OCI-M1 (cell line): Measurements from ENCODE around the gene JAK3.
"Not testable (repeated sequence)": the region's sequence is repeated elsewhere in the genome, so short reads cannot be mapped to it uniquely, and the experiment has no call there.

Source experiments
- DNase-seq: peaks from one replicate; lab custom pipeline; 2025; lab: John Stamatoyannopoulos, UW

The JAK3 gene

DNA sequence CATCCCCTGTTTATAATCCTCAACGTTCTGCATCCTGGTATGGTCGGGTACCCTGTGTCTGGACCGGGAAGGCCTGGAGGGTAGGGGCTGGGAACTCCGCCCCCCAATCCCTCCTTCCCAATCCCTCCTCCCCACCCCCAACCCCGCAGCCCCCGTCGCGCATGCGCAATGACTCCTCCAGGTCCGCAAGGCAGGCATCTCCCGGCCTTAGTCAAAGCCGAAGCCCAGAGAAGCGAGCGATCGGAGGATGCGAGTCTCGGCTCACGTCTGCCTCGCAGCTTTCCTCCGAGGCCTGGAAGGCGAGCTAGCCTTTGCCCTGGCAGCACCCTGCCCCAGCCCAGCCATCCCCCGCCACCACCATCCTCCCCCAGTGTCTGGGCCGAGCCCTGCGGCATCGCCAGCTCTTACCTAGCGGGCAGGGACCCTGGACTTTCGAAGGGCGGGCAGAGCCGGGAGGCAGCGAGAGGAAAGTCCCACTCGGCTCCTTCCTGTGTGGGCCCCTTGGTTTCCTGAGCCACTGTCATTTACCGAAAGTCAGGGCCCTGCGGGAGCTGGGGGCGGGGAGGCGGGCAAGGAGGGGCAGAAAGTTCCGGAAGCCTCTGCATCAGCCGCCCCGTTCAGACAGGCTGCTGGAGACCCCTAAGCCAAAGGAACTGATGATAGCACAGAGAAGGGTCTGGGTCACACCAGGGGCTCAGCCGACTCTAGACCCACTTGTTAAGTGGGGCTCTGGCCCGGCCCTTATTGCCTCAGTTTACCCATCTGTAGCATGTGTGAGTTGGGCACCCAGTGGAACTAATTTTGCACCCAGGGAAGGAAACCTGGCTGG, at the start of gene JAK3:
Gene JAK3 (minus strand): TSS at position 445 of the 829 bp plus-strand sequence. CDS start 3,565 bp downstream, outside the sequence.
- DNase-seq: no peak

DNA sequence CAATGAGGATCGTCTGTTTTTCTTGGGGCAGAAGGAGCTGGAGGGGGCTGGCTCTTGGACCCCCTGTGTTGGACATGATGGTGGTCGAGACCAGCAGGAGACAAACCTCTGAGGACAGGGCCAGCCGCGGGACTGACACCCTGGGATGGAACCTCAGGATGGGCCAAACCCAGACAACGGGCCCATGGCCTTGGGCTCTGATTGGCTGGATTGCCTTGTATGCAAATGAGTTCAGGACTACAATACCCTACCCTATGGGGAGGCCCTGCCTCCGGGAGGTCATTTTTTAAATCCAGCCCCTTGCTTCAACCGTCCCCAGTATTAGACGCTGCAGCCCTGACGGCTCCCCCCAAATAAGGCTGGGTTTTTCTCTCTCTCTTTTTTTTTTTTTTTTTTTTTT, 46.0 kb upstream of the JAK3 start:
- no peak for DNase-seq

DNA sequence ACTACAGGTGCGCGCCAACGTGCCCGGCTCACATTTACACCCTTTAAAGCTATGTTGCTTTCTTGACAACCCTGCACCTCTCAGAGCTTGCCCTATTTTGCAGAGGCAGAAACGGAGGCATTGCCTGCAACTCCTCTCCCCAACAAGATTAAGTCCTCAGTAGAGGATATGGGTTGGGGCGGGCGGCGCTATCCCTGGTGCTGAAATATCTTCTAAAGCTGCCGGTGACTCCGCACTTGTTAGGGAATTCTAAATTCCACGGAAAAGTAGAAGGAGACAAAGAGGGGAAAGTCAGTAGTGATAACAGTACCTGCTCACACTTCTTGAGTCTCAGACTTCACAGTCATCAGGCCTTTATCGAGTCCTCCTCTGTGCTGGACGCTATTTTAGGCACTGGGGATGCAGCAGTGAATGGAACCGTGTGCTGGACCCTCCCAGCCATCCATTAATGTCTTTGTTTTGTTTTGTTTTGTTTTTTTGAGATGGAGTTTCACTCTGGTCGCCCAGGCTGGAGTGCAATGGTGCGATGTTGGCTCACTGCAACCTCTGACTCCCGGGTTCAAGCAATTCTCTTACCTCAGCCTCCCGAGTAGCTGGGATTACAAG, 41.9 kb upstream of the JAK3 start:
- DNase-seq: peak; percentile 57

DNA sequence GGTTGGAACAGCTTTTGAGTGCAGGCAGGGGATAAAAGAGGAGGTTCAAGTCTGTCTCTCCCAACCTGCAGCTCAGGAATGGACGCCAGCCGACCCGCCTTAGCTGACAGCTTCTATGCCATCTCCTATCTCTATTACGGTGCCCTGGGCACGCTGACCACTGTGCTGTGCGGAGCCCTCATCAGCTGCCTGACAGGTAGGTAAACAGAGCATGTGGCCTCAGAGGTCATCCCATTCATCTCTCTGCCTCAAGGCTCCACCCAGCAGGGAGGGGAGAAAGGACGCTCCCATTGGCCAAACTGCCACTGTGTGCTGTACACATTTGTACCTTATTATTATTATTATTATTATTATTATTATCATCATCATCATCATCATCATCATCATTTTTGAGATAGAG, 40.5 kb upstream of the JAK3 start:
- no peak for DNase-seq

DNA sequence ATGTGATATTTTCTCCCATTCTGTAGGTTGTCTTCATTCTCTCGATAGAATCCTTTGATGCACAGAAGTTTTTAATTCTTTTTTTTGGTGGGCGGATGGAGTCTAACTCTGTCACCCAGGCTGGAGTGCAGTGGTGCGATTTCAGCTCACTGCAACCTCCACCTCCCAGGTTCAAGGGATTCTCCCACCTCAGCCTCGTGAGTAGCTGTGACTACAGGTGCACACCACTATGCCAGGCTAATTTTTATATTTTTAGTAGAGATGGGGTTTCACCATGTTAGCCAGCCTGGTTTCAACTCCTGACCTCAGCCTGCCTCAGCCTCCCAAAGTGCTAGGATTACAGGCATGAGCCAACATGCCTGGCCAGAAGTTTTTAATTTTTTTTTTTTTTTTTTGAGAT, 39.4 kb upstream of the JAK3 start:
- DNase-seq: not testable (repeated sequence)

DNA sequence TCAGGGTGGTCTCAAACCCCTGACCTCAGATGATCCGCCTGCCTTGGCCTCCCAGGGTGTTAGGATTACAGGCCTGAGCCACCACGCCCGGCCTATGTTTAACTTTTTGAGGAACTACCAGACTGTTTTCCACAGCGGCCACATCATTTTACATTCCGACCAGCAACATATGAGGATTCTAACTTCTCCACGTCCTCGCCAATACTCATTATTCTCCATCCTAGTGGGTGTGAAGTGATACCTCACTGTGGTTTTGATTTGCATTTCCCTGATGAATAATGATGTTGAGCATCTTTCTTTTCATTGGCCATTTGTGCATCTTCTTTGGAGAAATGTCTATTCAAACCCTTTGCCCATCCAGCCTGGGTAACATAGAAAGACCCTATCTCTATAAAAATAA, 38.7 kb upstream of the JAK3 start:
- no peak for DNase-seq

DNA sequence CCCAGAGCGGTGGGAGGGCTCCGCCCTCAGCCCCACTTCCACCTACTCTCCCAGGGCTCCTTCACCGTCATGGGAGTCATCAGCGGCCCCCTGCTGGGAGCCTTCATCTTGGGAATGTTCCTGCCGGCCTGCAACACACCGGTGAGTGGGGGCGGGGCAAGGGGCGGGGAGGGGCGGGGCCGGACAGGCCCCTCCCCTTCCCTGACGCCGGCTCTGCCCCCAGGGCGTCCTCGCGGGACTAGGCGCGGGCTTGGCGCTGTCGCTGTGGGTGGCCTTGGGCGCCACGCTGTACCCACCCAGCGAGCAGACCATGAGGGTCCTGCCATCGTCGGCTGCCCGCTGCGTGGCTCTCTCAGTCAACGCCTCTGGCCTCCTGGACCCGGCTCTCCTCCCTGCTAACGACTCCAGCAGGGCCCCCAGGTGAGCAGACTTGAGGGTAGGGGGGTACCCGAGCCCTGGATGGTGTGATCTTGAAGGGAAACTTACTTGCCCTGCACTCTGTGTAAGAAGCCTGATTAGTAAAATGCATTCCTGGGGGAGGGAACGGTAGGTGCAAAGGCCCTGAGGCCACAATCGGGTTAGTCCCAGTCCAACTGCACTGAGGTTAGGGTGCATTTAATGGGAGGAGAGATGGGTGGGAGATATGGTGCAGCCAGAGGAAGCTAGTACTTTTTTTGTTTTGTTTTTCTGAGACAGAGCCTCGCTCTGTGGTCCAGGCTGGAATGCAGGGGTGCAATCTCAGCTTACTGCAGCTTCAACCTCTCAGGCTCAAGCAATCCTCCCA, 36.0 kb upstream of the JAK3 start:
- DNase-seq: no peak

DNA sequence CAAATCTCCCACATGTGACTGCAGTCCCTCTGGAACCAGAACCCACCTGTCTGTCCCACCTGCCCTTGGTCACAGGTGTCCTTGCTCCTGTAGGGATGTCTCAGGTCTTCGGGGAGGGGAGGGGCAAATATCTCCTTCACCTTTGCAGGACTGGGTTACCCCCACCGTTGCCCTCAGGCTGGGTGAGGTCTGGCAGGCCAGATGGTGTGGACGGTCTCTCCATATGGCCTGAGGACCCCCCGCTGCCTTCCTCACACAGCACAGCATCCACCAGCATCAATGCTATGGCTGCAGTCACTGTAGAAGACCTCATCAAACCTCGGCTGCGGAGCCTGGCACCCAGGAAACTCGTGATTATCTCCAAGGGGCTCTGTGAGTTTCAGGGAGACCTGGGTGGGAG, 33.9 kb upstream of the JAK3 start:
- no peak for DNase-seq

DNA sequence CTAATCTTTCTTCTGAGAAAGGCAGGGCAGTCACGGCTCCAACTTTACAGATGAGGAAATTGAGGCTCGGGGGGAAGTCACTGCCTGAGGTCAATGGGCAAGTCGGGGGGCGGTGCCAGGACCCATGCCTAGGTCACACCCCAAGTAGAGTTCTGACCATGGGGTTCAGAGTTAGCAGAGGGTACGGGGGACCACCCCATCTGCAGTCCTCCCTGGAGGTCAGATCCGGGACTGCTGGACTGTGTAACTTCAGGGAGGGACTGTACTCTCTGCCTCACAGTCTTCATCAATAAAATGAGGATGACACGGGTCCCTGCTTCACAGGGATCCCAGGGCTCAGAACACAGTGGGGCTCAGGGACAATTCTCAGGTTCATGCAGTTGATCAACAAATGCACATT, 31.7 kb upstream of the JAK3 start:
- DNase-seq: no peak

DNA sequence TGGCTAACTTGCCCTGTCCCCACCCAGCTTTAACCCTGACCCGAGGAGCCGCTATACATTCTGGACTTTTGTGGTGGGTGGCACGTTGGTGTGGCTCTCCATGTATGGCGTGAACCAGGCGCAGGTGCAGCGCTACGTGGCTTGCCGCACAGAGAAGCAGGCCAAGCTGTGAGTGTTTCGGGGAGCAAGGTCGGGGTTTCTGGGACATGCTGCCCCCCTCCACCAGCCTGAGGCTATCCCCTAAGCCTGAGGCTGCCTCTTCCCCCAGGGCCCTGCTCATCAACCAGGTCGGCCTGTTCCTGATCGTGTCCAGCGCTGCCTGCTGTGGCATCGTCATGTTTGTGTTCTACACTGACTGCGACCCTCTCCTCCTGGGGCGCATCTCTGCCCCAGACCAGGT, 29.9 kb upstream of the JAK3 start:
- no peak for DNase-seq

DNA sequence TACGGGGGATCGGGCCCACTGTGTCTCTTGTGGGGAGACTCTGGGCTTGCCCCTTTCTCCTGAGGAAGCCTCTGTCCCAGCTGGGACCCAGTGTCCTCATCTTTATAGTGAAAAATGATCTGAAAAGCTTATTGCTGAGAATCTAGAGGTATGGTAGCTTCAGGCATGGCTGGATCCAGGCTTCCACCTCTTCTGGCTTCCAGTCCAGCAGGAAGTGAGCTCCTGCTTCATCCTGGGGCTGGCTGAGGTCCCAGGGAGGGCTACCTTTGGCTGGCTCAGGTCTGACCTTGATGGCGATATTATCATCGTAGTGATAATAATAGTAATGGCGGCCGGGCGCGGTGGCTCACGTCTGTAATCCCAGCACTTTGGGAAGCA, 27.0 kb upstream of the JAK3 start:
- DNase-seq: no peak

DNA sequence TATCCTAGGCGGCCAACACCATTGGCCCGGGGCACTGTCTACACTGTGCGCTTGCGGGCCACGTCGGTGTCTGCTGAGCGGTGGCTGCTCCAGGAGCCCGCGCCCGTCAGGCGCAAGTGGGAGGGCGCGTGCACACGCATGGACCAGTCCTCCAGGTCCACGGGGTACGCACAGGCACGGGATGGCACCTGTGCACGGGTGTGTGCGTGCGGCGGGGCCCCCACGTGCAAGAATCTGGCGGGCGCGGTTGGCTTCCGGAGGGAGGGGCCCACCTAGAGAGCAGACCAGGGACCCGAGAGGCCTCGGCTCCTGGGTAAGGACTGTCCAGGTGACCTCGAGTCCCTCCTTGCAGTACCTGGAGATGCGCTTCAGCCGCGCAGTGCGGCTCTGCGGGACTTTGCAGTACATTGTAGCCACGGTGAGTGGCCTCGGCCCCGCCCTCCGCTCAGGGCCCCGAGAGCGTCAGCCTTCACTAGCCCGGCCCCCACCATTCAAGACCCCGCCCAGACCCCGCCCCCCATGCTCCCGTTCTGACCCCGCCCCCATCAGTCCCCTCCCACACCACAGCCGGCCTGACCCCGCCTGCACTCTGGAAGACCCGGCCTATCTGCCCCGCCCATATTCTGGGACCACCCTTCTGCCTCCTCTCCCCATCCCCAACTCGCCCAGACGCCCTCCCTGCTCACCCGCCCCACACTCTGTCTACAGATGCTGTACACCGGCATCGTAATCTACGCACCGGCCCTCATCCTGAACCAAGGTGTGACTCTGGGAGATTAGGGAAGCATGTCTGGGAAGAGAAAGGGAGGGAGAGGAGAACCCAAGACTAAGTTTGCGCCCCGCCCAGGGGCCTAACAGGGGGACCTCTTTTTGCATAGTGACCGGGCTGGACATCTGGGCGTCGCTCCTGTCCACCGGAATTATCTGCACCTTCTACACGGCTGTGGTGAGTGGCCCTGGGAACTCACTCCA, 26.3 kb upstream of the JAK3 start:
- peak; percentile 26 for DNase-seq

DNA sequence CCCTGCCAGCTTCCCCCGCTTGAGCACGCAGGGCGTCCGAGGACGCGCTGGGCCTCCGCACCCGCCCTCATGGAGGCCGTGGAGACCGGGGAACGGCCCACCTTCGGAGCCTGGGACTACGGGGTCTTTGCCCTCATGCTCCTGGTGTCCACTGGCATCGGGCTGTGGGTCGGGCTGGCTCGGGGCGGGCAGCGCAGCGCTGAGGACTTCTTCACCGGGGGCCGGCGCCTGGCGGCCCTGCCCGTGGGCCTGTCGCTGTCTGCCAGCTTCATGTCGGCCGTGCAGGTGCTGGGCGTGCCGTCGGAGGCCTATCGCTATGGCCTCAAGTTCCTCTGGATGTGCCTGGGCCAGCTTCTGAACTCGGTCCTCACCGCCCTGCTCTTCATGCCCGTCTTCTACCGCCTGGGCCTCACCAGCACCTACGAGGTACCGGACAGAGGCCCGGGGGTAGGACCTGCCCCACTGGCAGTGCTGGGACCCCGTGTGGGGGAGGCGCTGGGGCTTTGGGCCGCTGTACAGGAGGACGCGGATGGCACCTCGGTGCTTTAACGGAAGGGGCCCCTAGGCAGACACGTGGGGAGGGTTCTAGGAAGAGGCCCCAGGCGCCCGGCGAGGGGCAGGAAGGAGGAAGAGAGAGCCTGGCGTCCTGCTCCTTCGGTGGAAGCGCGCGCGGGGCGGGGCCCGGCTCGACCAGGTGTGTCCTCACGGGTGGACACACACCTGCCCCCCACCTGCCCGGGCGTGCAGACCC, 24.6 kb upstream of the JAK3 start:
- no peak for DNase-seq

DNA sequence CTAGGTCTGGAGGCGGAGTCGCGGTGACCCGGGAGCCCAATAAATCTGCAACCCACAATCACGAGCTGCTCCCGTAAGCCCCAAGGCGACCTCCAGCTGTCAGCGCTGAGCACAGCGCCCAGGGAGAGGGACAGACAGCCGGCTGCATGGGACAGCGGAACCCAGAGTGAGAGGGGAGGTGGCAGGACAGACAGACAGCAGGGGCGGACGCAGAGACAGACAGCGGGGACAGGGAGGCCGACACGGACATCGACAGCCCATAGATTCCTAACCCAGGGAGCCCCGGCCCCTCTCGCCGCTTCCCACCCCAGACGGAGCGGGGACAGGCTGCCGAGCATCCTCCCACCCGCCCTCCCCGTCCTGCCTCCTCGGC, 24.1 kb upstream of the JAK3 start, which contains the start of gene SLC5A5:
Gene SLC5A5 (plus strand): TSS at position 68 of the 373 bp plus-strand sequence. CDS start 375 bp downstream, outside the sequence.
- DNase-seq: peak; percentile 35

DNA sequence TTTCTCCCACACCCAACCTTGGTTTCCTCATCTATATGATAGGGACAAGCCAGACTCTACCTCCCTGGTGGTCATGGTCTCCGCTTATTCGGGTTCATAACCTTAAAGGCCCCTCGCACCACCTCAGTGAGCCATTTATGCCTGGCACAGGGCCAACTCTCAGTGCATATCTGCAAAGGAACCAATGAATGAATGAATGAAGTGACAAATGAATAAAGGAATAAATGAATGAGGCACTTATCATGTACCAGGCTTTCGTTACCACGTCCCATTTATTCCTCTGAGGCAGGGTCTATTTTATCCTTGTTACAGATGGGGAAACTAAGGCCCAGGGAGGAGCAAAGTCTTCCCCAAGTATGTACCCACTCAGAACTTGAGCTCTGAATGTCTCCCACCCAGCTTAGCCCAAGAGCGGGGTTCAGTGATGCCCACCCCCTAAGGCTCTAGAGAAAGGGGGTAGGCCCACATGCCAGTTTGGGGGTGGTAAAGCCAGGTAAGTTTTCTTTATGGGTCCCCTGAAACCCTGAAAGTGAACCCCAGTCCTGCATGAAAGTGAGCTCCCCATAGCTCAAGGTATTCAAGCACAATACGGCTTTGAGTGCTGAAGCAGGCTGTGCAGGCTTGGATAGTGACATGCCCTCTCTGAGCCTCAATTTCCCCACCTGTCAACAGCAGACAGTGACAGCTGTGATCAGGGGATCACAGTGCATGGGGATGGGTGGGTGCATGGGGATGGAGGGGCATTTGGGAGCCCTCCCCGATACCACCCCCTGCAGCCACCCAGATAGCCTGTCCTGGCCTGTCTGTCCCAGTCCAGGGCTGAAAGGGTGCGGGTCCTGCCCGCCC, 23.5 kb upstream of the JAK3 start:
- no peak for DNase-seq

DNA sequence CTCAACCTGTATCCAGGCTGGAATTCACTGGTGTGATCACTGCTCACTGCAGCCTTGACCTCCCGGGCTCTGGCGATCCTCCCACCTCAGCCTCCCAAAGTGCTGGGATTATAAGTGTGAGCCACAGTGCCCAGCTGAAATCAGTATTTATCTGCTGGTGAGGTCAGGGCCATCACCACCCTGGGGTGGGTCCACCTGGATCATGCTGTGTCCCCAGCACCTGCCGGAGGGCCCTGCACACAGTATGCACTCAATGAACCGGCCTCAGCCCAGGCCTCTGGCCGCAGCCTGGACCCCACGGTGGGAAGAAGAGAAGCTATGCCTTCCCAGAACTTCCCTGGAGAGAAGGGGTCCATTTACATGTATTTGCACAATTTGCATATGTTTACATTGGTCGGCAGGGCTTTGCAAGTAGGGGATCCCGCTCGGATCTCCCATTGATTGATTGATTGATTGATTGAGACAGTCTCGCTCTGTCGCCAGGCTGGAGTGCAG, 21.4 kb upstream of the JAK3 start:
- no peak for DNase-seq

DNA sequence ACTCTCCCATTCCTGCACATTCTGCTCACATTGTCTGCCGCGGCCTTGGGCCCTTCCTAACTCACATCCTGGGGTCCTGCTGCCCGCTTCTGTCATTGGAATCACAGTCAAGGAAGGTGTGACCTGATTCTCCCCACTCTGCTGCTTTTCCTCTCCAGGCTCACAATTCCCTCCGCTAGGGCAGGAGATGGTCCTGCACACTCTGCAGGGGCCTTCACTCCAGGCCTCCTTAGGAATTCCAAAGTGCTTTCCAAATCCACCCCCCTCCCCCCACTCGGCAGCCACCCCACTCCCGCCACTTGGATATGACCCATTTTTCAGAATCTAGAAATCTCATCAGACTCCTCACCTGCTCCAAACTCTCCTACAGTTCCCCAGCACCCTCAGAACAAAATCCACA, 20.9 kb upstream of the JAK3 start:
- DNase-seq: no peak

DNA sequence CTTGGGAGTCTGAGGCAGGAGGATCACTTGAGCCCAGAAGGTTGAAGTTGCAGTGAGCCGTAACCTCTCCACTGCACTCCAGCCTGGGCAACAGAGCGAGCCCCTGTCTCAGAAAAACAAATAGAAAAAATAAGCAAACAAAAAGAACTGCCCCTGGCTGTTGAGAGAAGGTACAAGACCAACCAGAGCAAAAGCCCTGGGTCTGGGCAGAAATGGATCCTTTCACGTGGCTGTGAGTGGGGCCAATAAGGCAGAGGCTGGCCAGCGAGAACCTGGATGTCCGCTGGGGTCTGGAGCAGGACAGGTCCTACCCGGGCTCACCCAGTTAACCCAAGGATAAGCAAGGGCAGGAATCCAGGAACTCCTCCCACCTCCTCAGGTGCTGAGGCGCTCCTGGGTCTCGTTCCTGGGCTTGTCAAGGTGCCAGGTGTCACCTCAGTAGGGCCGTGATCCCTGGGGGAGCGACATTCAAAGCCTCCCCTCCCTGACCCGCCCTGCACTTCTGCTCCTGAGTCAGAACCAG, 19.2 kb upstream of the JAK3 start:
- DNase-seq: no peak

DNA sequence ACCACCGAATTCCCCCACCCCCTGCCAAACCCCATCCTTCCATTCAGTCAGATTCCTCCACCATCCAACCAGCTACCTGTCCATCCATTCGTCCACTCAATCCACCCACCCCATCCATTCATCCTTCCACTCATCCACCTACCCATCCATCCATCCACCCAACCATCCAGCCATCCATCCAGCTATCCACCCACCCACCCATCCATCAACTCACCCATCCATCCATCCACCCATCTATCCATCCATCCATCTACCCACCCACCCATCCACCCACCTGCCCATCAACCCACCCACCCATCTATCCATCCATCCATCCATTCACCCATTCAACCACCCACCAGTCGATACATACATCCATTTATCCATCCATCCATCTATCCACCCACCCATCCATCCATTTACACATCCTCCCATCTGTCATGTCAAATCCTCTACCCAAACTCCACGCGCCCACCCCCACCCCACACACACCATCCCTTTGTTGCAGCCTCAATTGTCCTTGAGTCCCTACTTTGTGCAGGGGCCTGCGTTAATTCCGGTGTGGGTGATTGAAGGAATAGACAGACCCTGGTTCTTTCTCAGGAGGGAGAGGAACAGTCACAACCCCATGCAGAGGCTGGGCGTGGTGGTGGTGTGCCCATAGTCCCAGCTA, 18.7 kb upstream of the JAK3 start:
- no peak for DNase-seq
